Ovary (tissue), 3 donors: ENCODE results near the gene SLC9B2.

ENCODE experiments used
- CTCF ChIP-seq, 3 donors: fragments of 450-650 bp in 2 of 3; fragments of 200-600 bp in 1 of 3; IDR thresholded peaks; one replicate each; pipeline versions ENCODE4 v1.5.1 to v1.8.0; 2016 to 2022; ENCODE audit warnings: antibody characterized with exemption in 3 of 3, mild to moderate bottlenecking in 1 of 3
- EP300 ChIP-seq: sonication (generic); formaldehyde crosslinking; IDR thresholded peaks from one replicate; pipeline ENCODE4 v1.6.1; 2017; ENCODE audit warnings: antibody characterized with exemption
- POLR2A ChIP-seq: fragments of 450-650 bp; IDR thresholded peaks from one replicate; pipeline ENCODE4 v1.6.1; 2017; ENCODE audit warnings: antibody characterized with exemption, mild to moderate bottlenecking, moderate library complexity
- donor health status: DM: no; HTN: no; CAD: no.

GRCh38 chr4:103012551-103012950, 64.0 kb downstream of the SLC9B2 start:
- TF ChIP-seq CTCF (IDR thresholded peaks at IDR 0.05): no peak
- no peak for TF ChIP-seq EP300
- TF ChIP-seq POLR2A: no peak
